B cell (primary cell): ENCODE measurements around the gene PVALEF. TPM values are rescaled to one million over a fixed set of nuclear protein-coding genes. Genes with fewer than 3 reads are reported as not detected.

ENCODE experiments used
- ATAC-seq: fragments of 200-7000 bp; cut with Tn5 transposase; one replicate; pipeline ENCODE4 v1.10.0; 2021; ENCODE audit warnings: low read depth, mild to moderate bottlenecking, moderate number of reproducible peaks, moderate library complexity
- CTCF ChIA-PET: fragments of 350-600 bp; sonication (Branson Sonifier 250); formaldehyde crosslinking; loops from one replicate; lab custom pipeline; 2021; ENCODE audit warnings: antibody characterized with exemption, inconsistent platforms; lab: Charles Lee
- POLR2A ChIA-PET: fragments of 350-600 bp; sonication (Branson Sonifier 250); formaldehyde crosslinking; loops from one replicate; lab custom pipeline; 2021; ENCODE audit warnings: antibody characterized with exemption; lab: Charles Lee
- DNase-seq: peaks from one replicate; pipeline ENCODE4 v3.0.0; 2013
- H2AFZ ChIP-seq: 2 replicates; pipeline ENCODE4 v1.6.1; 2012; ENCODE audit warnings: mild to moderate bottlenecking, low read depth, low read length; ENCODE audit not compliant: insufficient read depth, poor library complexity, severe bottlenecking
- H3K27ac ChIP-seq, 2 donors: 1 replicate in 1 of 2; 2 replicates in 1 of 2; pipeline ENCODE4 v1.5.1; 2012 to 2013; ENCODE audit warnings: low read length in 2 of 2, mild to moderate bottlenecking in 2 of 2, moderate library complexity in 1 of 2
- H3K27me3 ChIP-seq, 4 experiments: fragments of 200-600 bp in 1 of 4; sonication (generic) in 1 of 4; replicated peaks in 1 of 4; 1 replicate in 2 of 4; 2 replicates in 2 of 4; pipeline versions ENCODE4 v1.6.1 to v1.7.0; 2013 to 2016; ENCODE audit warnings: low read length in 3 of 4, mild to moderate bottlenecking in 2 of 4, mixed read lengths in 1 of 4, moderate library complexity in 1 of 4; ENCODE audit not compliant: insufficient read depth in 4 of 4, control insufficient read depth in 3 of 4; ENCODE audit errors: control extremely low read depth in 1 of 4
- H3K36me3 ChIP-seq, 2 experiments: replicated peaks in 1 of 2; 1 replicate in 1 of 2; 2 replicates in 1 of 2; pipeline versions ENCODE4 v1.6.1 to v1.7.1; 2013; ENCODE audit warnings: low read length in 1 of 2; ENCODE audit not compliant: insufficient read depth in 2 of 2, control insufficient read depth in 1 of 2; ENCODE audit errors: control extremely low read depth in 1 of 2, extremely low read depth in 1 of 2
- H3K4me1 ChIP-seq, 2 donors: fragments of 200-600 bp in 1 of 2; sonication (generic) in 1 of 2; 1 replicate in 1 of 2; 2 replicates in 1 of 2; pipeline versions ENCODE4 v1.5.1 to v1.6.1; 2013 to 2017; ENCODE audit warnings: low read length in 2 of 2; ENCODE audit not compliant: control insufficient read depth in 2 of 2, insufficient read depth in 2 of 2
- H3K4me2 ChIP-seq: replicated peaks from 2 replicates; pipeline ENCODE3; 2012; ENCODE audit warnings: mild to moderate bottlenecking, low read depth, low read length; ENCODE audit not compliant: poor library complexity, severe bottlenecking
- H3K4me3 ChIP-seq, 5 experiments: fragments of 200-600 bp in 1 of 5; sonication (generic) in 1 of 5; 1 replicate in 3 of 5; 2 replicates in 2 of 5; pipeline versions ENCODE4 v1.5.1 to v1.7.0; 2011 to 2016; ENCODE audit warnings: low read length in 4 of 5, mild to moderate bottlenecking in 4 of 5, low read depth in 2 of 5, control low read depth in 1 of 5, moderate library complexity in 1 of 5; ENCODE audit not compliant: insufficient read depth in 1 of 5; ENCODE audit errors: control extremely low read depth in 1 of 5, extremely low read depth in 1 of 5
- H3K79me2 ChIP-seq: fragments of 200-600 bp; sonication (generic); one replicate; pipeline ENCODE4 v1.6.0; 2016; ENCODE audit warnings: low read length; ENCODE audit not compliant: control insufficient read depth, insufficient read depth
- H3K9ac ChIP-seq: fragments of 200-600 bp; sonication (generic); 2 replicates; pipeline ENCODE4 v1.6.1; 2017; ENCODE audit warnings: mild to moderate bottlenecking, low read length, moderate library complexity
- H3K9me3 ChIP-seq, 3 donors: one replicate each; pipeline versions ENCODE4 v1.6.1 to v1.7.1; 2013; ENCODE audit warnings: low read length in 2 of 3; ENCODE audit not compliant: control insufficient read depth in 2 of 3, insufficient read depth in 1 of 3; ENCODE audit errors: control extremely low read depth in 1 of 3
- H4K20me1 ChIP-seq: 2 replicates; pipeline ENCODE4 v1.6.0; 2012; ENCODE audit warnings: mild to moderate bottlenecking, low read length; ENCODE audit not compliant: insufficient read depth, control insufficient read depth, poor library complexity, severe bottlenecking
- H3K27ac Mint-ChIP-seq: one replicate; pipeline ENCODE4 v1.8.0; 2021; ENCODE audit warnings: mixed read lengths
- H3K27me3 Mint-ChIP-seq: one replicate; pipeline ENCODE4 v1.8.0; 2021; ENCODE audit warnings: mixed read lengths
- H3K4me1 Mint-ChIP-seq: one replicate; pipeline ENCODE4 v1.8.0; 2021; ENCODE audit warnings: mixed read lengths
- H3K4me3 Mint-ChIP-seq: one replicate; pipeline ENCODE4 v1.8.0; 2021; ENCODE audit warnings: mixed read lengths
- H3K9me3 Mint-ChIP-seq: one replicate; pipeline ENCODE4 v1.8.0; 2022; ENCODE audit warnings: mixed read lengths; ENCODE audit not compliant: insufficient read depth
- EZH2 ChIP-seq: IDR thresholded peaks from 2 replicates; pipeline ENCODE4 v1.6.1; 2012; ENCODE audit warnings: borderline replicate concordance, low read depth, mild to moderate bottlenecking, moderate library complexity, low read length; ENCODE audit not compliant: insufficient read depth, poor library complexity, severe bottlenecking
- WGBS: methylation state at CpG from one replicate; pipeline ENCODE4 v1.1.5; 2013; ENCODE audit warnings: missing lambda C conversion rate; ENCODE audit not compliant: insufficient coverage; 5-methylcytosine and 5-hydroxymethylcytosine counted together
- intact Hi-C: fragments of 100-400 bp; cut with micrococcal nuclease; formaldehyde crosslinking; loops from one replicate; pipeline ENCODE4 v1.10.0; 2022
- polyA plus RNA-seq: library from polyadenylated mRNA; depleted of rRNA; stranded (reverse); fragments of >200 nt; gene quantifications from 2 replicates; pipeline ENCODE4 v1.2.3, GENCODE V29; 2012
- total RNA-seq, 2 donors: library from RNA; stranded (reverse); fragments of 120-200 nt in 1 of 2; gene quantifications; 1 replicate in 1 of 2; 2 replicates in 1 of 2; pipeline versions ENCODE4 v1.2.3 to v1.2.4, GENCODE V29; 2013 to 2022
- TF ChIP-seq, protein P1 (sequence below): fragments of 200-600 bp; IDR thresholded peaks from one replicate; pipeline ENCODE4 v1.8.0; 2022; ENCODE audit warnings: antibody characterized with exemption, mild to moderate bottlenecking

Gene PVALEF
- total and polyA plus RNA-seq, 2 donors (not counting 1 experiment from before 2014, with no cell fraction given), result not detected

DNA sequence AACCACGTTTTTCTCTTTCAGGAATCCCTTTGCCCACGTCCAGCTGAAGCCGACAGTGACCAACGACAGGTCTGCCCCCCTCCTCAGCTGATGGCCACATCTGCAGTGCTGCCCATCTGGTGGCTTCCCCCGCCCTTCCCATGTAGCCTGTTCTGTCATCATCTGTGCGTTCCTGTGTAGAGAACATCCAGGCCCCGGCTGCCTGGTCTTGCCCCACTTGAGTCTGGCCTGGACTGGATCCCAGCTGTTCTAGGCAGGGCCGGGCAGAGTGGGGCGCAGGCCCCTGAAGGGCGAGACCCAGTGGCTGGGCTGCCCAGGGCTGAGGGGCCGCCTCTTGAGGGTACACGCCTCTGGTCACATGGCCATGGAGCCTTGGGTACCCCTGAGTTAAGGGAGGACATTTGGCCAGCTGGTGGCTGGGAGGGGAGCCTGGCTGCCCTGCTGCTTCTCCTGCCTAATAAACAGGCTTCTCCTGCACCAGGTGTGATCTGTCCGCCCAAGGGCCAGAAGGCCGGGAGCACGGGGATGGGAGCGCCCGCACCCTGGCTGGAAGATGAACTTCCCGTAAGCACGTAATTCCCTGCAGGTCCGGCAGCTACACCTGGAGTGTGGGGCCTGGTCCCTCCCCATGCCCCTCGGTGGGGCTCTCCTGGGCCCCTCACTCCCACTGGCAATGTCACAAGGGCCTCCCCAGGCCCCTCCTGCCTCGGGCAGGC, 49.4 kb upstream of the PVALEF start:
- H3K4me1 Mint-ChIP-seq, result peaks cover 4% of the 10 kb centered on the region
- ChIA-PET POLR2A (no interaction called here), CTCF (no interaction called here)
- Histone ChIP-seq H3K4me3 (no peak overlapping the region), H3K4me1 (peaks cover 6 to 12% of the 10 kb centered on the region in 2 donors), H3K27me3 (peaks cover 0 to 11% (median 0%) of the 10 kb centered on the region in 4 experiments), H2AFZ (no peak overlapping the region), H3K4me2 (no peak overlapping the region), H3K36me3 (no peaks in the 10 kb centered on the region), H3K79me2 (no peaks in the 10 kb centered on the region), H3K27ac (no peak overlapping the region), H3K9ac (no peak overlapping the region), H4K20me1 (no peaks in the 10 kb centered on the region), H3K9me3 (peaks cover 0 to 5% (median 0%) of the 10 kb centered on the region in 3 donors)
- ATAC-seq (no peak), DNase-seq (no peak)
- TF ChIP-seq, protein P1, sequence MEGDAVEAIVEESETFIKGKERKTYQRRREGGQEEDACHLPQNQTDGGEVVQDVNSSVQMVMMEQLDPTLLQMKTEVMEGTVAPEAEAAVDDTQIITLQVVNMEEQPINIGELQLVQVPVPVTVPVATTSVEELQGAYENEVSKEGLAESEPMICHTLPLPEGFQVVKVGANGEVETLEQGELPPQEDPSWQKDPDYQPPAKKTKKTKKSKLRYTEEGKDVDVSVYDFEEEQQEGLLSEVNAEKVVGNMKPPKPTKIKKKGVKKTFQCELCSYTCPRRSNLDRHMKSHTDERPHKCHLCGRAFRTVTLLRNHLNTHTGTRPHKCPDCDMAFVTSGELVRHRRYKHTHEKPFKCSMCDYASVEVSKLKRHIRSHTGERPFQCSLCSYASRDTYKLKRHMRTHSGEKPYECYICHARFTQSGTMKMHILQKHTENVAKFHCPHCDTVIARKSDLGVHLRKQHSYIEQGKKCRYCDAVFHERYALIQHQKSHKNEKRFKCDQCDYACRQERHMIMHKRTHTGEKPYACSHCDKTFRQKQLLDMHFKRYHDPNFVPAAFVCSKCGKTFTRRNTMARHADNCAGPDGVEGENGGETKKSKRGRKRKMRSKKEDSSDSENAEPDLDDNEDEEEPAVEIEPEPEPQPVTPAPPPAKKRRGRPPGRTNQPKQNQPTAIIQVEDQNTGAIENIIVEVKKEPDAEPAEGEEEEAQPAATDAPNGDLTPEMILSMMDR, result no peak
- intact Hi-C loops, result no loop called here
- WGBS, result 89% methylated on average over 21 of the region's 22 CpGs
- H3K9me3 Mint-ChIP-seq, result no peaks in the 10 kb centered on the region
- no peaks in the 10 kb centered on the region for H3K27me3 Mint-ChIP-seq
- no peak overlapping the region for H3K27ac Mint-ChIP-seq
- no peak overlapping the region for H3K4me3 Mint-ChIP-seq

DNA sequence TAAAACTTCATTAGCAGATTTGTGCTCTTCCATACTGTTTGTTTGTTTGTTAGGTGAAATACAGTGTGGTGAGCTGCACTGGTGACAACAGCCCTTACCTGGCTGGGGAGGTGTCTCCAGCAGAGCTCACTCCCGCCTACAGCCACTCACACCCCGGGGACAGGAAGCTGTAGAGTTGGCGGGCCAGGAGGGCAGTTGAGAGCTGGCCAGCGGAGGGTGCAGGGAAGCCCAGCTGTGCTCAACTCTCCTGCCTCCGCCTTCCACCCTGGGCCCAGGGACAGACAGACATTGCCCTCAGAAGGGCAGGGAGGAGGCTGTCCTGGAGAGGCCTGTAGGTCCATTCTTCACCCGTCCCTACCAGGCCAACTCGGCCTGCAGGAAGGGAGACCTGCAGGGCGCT, 48.6 kb upstream of the PVALEF start:
- H3K4me1 Mint-ChIP-seq, result peaks cover 4% of the 10 kb centered on the region
- H3K27ac ChIP-seq, result no peak overlapping the region
- DNase-seq (no peak), ATAC-seq (no peak)
- no peaks in the 10 kb centered on the region for H3K36me3 ChIP-seq
- H2AFZ ChIP-seq, result no peak overlapping the region
- no peaks in the 10 kb centered on the region for H3K27me3 Mint-ChIP-seq
- H3K9me3 ChIP-seq, result peaks cover 0 to 5% (median 0%) of the 10 kb centered on the region in 3 donors
- no peak overlapping the region for H3K4me3 Mint-ChIP-seq
- CTCF ChIA-PET, result no interaction called here
- WGBS, result 71% methylated on average over 5 of the region's 8 CpGs
- H3K4me1 ChIP-seq, result peaks cover 6 to 12% of the 10 kb centered on the region in 2 donors
- no peaks in the 10 kb centered on the region for H3K9me3 Mint-ChIP-seq
- H4K20me1 ChIP-seq, result no peaks in the 10 kb centered on the region
- no peak overlapping the region for H3K4me2 ChIP-seq
- no peaks in the 10 kb centered on the region for H3K79me2 ChIP-seq
- H3K9ac ChIP-seq, result no peak overlapping the region
- POLR2A ChIA-PET, result no interaction called here
- intact Hi-C loops, result no loop called here
- no peak for TF ChIP-seq EZH2
- TF ChIP-seq, protein P1, result no peak
- no peak overlapping the region for H3K4me3 ChIP-seq
- peaks cover 0 to 11% (median 0%) of the 10 kb centered on the region in 4 experiments for H3K27me3 ChIP-seq
- H3K27ac Mint-ChIP-seq, result no peak overlapping the region
